ENCODE results near the gene NCOA6.
A peak's percentile ranks its signal among the peaks of the same experiment; 100 is the strongest.
"Not testable (repeated sequence)": the region's sequence is repeated elsewhere in the genome, so short reads cannot be mapped to it uniquely, and the experiment has no call there.

Gene NCOA6

DNA sequence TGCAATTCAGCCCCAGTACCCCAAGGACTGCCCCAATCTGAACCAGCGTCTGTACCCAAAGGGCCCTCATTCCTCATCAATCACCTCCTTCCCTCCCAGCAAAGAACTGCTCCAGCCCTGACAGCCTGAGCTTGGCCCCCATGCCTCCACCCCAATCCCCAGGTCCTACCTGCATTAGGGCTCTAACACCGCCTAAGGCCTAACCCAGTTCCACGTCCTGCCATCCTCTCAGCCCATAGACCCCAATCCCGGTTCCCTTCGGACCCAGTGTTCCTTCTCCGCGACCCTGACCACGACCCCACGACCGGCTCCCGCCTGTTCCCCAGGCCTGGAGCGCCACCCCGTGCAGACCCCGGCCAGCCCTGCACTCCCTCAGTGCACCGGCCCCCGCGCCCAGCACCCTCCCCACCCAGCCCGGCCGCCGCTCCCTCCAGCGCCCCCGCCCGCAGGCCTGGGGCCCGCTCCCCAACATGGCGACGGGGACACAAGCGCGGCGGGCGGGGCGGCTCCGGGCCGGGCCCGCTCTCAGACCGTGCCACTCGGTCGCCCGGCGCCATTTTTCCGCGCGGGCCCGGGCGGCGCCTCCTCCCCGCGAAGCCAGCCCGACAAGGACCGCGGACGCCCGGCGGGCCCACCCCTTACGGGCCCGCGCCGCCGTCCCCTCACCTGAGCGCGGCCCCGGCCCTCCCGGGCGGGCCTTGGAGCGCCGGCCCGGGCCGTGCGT is 483 bp downstream of the NCOA6 start:
- DNase-seq = peak; percentile 38

DNA sequence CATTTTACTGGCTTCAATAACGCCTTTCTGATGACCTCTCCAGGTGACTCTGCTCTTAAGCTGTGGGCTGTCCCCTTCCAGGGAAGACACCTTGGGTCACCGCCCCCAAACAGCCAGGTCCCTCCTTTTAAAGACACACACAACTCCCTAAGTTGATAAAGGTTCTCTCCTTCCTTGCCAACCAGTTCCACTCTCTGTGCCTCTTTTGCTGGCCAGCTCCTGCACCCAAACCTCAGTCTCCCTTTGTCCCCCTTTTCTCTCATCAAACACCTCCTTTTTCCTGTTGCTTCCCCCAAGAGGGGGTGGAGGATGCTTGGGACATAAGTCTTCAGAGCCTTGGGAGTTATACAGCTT is 1.0 kb downstream of the NCOA6 start:
- peak; percentile 44 for DNase-seq

- DNase-seq = no peak
These were observed 1.4 kb downstream of the NCOA6 start for GRCh38 chr20:34824026-34824425.

DNA sequence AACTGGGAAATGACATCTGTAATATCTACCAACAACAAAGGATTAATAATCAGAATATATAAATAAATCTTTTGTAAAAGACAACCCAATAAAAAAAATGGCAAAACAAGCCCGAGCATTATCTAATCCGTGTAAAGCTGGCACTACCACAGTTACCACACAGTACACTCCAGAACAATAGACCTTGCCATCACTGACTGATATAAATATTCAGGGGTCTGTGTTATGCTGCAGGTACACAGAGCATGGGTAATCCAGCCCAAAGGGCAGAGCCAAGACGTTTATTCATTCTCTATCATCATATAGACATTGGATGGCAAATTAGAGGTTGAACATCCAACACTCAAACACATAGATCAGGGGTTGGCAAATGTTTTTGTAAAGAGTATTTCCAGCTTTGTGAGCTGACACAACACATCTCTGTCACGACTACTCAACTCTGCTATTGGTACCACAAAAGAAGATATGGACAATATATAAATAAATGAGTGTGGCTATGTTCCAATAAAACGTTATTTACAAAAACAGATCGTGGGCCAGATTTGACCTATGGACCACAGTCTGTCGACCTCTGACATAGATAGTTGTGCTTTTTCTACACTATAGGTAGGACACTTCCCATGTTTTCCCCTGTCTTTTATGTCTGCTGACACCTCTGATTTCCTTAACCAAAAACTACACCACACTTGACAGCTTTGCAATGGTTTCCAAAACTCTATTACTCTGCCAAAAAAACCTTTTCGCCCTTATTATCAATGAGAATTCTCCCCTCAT is 4.5 kb downstream of the NCOA6 start:
- no peak for DNase-seq

DNA sequence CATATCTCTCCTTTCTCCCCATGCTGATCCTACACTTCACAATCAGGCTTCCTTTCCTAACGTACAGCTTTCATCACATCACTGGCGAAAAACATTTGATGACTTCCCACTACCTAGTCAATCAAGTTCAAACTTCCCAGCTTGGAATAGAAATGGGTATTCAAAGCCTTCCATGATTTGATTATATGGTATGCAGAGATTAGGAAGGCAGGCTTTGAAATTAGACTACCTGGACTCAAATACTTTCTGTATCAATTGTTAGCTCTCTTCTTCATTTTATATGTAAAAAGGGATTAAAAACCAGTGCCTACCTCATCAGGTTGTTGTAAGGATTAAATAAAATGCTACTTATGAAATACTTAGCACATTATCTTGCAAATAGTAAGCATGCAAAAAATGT is 7.7 kb downstream of the NCOA6 start:
- no peak for DNase-seq

DNA sequence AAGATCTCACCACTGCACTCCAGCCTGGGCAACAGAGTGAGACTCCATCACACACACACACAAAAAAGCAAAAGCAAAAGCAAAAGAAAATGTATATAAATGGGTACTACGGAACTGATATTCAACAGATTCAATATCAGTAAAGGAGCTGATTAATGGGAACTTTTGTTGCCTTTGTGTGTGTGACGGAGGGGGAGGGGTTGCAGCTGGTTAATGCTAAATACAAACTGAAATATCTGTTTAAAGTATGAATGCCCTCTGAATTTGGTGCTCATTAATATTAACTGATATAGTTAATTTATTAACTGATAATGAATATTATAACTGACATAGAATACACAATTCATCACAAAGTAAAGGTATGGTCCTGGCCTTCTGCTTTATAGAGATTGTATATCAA is 8.4 kb downstream of the NCOA6 start:
- no peak for DNase-seq

DNA sequence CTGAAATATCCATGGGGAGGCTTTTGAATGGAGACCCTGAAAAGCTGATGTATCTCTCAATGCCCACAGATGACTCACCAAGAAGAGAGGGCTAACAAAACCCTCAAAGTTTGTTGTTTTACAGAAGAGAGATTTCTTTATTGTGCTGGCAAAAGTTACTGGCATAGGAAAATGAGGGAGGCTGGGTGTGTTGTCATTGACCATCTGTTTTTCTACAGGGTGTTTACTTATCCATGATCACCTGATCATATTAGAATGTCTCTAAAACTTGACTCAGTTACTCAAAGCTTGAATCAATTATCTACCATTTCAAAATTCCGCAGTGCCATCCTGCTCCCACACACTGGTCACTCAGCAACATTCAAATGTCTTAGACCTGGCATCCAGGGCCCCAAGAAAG is 9.8 kb downstream of the NCOA6 start:
- no peak for DNase-seq

DNA sequence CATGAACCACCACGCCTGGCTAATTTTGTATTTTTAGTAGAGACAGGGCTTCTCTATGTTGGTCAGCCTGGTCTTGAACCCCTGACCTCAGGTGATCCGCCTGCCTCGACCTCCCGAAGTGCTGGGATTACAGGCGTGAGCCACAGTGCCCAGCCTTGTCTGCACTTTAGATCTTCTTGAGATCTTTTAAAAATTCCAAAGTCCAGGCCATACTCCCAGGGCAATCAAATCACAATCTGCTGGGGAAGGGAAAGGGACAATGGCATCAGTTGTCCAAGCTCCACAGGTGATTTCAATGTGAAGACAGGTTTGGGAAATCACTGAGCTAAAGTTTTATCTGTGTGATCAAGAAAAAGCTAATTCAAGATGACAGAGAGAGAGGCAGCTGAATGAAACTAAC is 16.9 kb downstream of the NCOA6 start:
- DNase-seq = no peak

- DNase-seq = not testable (repeated sequence)
These were observed 17.4 kb downstream of the NCOA6 start for GRCh38 chr20:34807944-34808465.

- DNase-seq = no peak
These were observed 19.2 kb downstream of the NCOA6 start for GRCh38 chr20:34806255-34806654.

DNA sequence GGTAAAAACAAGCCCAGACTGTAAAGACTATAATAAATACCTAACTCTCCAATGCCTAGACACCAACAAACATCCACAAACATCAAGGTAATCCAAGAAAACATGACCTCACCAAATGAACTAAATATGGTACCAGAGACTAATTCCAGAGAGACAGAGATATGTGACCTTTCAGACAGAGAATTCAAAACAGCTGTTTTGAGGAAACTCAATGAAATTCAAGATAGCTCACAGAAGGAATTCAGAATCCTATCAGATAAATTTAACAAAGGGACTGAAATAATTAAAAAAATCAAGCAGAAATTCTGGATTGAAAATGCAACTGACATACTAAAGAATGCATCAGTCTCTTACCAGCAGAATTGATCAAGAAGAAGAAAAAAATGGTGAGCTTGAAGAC is 26.6 kb downstream of the NCOA6 start:
- DNase-seq = no peak

GRCh38 chr20:34798328-34798727 is 27.1 kb downstream of the NCOA6 start:
- no peak for DNase-seq

- no peak for DNase-seq
These were observed 28.1 kb downstream of the NCOA6 start for GRCh38 chr20:34797012-34797995.

- peak; percentile 6 for DNase-seq
These were observed 31.4 kb downstream of the NCOA6 start for GRCh38 chr20:34794006-34794585.

DNA sequence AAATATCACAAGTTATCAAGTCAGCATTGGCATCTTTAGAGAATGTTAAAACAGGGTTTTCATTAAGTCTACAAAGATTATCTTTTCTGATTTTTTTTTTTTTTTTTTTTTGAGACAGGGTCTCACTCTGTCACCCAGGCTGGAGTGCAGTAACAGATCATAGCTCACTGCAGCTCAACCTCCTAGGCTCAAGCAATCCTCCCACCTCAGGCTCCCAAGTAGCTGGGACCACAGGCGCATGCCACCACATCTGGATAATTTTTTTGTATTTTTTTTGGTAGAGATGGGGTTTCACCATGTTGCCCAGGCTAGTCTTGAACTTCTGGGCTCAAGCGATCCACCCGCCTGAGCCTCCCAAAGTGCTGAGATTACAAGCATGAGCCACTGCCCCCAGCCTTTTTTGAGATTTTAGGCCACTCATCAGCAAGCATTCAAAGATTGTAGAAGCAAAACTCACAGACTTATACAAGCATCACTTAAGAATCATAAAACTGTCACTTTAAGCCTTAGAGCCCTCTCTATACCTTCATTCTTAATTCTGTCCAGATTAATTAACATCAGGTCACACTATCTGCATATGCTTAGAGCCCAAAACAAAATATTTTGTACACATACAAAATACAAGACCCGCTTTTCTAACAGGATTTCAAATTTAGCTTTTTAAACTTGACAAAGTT is 32.6 kb downstream of the NCOA6 start:
- no peak for DNase-seq

DNA sequence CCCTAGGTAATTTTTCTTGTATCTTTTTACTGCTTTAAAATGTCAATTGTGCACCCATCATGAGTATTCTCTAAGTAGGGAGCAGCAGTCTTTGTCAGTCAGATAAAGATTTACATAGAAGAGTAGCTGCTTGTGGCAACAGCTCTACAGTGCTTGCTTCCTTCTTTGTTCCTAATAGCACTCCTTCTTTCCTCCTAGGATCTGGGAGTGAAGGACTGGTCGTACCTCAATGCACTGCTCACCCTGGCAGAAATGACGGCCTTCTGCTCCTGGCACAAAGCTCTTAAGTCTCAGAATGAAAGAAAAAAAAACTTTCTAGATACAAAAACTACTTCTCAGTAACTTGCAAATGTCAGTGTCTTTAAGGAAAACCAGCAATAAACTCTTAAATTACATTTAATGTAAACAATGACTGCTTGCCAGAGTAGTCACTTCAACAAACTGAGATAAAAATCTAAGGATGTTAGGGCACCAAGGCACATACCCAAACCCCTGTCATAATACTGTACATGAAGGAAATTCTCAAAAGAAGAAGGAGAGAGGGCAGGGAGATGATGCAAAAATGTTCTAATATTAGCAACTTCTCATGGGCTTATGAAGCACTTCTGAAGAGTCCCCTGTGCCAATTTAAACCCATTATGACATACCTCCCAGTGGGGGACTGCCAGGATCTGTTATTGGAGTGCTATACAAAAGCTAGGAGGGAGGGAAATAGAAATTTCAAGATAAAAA is 34.0 kb downstream of the NCOA6 start:
- DNase-seq = peak; percentile 87

DNA sequence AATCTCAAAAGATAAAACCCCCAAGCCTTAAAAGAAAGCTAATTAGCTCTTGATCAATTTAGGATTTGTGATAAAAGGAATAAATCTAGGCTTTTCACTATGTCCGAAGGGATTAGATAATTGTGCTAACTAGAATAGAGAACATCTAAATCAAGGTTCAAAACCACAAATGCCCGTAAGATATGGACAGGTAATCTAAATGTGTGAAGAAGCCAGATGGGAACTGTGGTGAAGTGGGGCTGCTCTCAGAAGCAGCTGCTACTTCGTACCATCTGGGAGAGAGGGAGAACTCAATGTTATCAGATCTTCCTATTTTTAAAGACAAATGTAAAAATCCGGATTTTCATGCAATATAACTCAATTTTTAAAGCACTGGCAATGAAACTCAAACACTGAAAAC is 44.2 kb downstream of the NCOA6 start:
- DNase-seq = no peak

DNA sequence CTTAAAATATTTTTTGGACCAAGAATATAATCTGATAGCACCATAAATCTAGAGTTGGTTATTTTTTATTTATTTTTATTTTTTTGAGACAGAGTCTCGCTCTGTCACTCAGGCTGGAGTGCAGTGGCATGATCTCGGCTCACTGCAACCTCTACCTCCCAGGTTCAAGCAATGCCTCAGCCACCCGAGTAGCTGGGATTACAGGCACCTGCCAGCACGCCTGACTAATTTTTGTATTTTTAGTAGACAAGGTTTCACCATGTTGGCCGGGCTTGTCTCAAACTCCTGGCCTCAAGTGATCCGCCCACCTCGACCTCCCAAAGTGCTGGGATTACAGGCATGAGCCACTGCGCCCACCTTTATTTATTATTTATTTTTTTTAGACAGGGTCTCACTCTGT is 45.2 kb downstream of the NCOA6 start:
- not testable (repeated sequence) for DNase-seq

DNA sequence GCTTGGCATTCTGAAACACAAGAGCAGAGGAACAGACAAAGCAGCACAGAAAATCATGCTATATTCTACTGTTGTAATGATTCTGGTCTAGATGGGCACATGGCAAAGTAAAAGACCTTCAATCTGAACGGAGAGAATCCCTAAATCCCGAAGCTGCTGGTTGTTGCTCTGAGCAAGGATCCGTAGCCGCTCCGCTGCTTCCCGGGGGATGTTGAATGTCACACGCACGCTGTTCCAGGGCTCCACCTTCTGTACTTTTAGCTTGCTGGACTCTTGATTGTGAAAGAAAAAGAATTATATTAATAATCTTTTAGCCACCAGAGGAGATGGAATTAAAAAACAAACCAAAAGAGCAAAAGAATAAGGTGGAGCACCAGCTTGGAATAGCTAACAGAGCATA is 49.3 kb downstream of the NCOA6 start:
- no peak for DNase-seq

DNA sequence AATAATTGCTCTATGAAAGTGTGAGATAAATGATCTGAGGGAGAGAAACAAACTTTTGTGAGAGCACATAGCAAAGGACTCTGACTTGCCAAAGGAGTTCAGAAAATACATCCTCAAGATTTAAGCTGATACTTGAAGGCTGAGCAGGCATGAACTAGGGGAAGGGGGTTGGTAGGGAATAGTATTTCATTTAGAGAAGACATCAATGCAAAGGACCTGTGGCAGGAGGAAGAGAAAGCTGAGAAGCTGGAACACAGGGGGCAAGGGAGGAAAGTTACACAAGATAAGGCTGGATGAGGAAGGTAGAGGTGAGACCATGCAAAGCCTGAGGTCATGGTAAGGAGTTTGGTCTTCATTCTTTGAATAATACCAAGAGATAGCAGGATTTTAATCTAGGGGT is 50.6 kb downstream of the NCOA6 start:
- no peak for DNase-seq

GRCh38 chr20:34774449-34774848 is 51.0 kb downstream of the NCOA6 start:
- DNase-seq = no peak

Measured in fibroblast of upper back skin (primary cell).